OCI-LY1 (cell line): Measurements from ENCODE around the gene OIT3.

ENCODE experiments used
- H2AFZ ChIP-seq: fragments of 200-600 bp; sonication (generic), shearing (Covaris generic); 2 replicates; pipeline ENCODE4 v1.6.0; 2014; ENCODE audit warnings: antibody characterized with exemption, mild to moderate bottlenecking, low read length
- H3F3A ChIP-seq: fragments of 200-600 bp; sonication (generic), shearing (Covaris generic); 2 replicates; pipeline ENCODE4 v1.6.0; 2014; ENCODE audit warnings: mild to moderate bottlenecking, antibody characterized with exemption, low read length, moderate library complexity; ENCODE audit not compliant: insufficient read depth
- H3K27ac ChIP-seq: fragments of 200-600 bp; sonication (generic); 2 replicates; pipeline ENCODE4 v1.5.1; 2014; ENCODE audit warnings: low read length, mixed run types, mild to moderate bottlenecking, low read depth; ENCODE audit not compliant: poor library complexity, severe bottlenecking
- H3K27me3 ChIP-seq: fragments of 200-600 bp; sonication (generic); 2 replicates; pipeline ENCODE4 v1.6.0; 2014; ENCODE audit warnings: antibody characterized with exemption, mild to moderate bottlenecking, low read length, moderate library complexity; ENCODE audit not compliant: insufficient read depth
- H3K36me3 ChIP-seq: fragments of 200-600 bp; sonication (generic); 2 replicates; pipeline ENCODE4 v1.6.1; 2014; ENCODE audit warnings: mild to moderate bottlenecking, antibody characterized with exemption, low read length, moderate library complexity, mixed read lengths; ENCODE audit not compliant: insufficient read depth
- H3K4me1 ChIP-seq: fragments of 200-600 bp; sonication (generic); 2 replicates; pipeline ENCODE4 v1.5.1; 2014; ENCODE audit warnings: mild to moderate bottlenecking, low read length, moderate library complexity; ENCODE audit not compliant: insufficient read depth, severe bottlenecking
- H3K4me2 ChIP-seq: fragments of 200-600 bp; sonication (generic), shearing (Covaris generic); 2 replicates; pipeline ENCODE4 v1.6.1; 2014; ENCODE audit warnings: low read length
- H3K4me3 ChIP-seq: fragments of 200-600 bp; sonication (generic); 2 replicates; pipeline ENCODE4 v1.5.1; 2014; ENCODE audit warnings: low read length, low read depth, mild to moderate bottlenecking, mixed read lengths; ENCODE audit not compliant: poor library complexity, severe bottlenecking
- H3K79me2 ChIP-seq: fragments of 200-600 bp; shearing (Covaris generic); 2 replicates; pipeline ENCODE4 v1.6.1; 2016; ENCODE audit warnings: mixed run types, low read length, mixed read lengths; ENCODE audit not compliant: insufficient read depth
- H3K9ac ChIP-seq: fragments of 200-600 bp; sonication (generic), shearing (Covaris generic); 2 replicates; pipeline ENCODE4 v1.6.1; 2014; ENCODE audit warnings: mild to moderate bottlenecking, low read length, mixed read lengths
- H3K9me2 ChIP-seq: fragments of 200-600 bp; sonication (generic), shearing (Covaris generic); 2 replicates; pipeline ENCODE4 v1.6.1; 2014; ENCODE audit warnings: low read depth, mild to moderate bottlenecking, low read length, mixed read lengths
- H3K9me3 ChIP-seq: fragments of 200-600 bp; shearing (Covaris generic); 2 replicates; pipeline ENCODE4 v1.6.1; 2014; ENCODE audit warnings: low read length, mixed read lengths
- H4K20me1 ChIP-seq: fragments of 200-600 bp; sonication (generic), shearing (Covaris generic); 2 replicates; pipeline ENCODE4 v1.6.0; 2016; ENCODE audit warnings: mild to moderate bottlenecking, low read length; ENCODE audit not compliant: insufficient read depth
- EZH2 ChIP-seq: fragments of 200-600 bp; sonication (generic), shearing (Covaris generic); IDR thresholded peaks from 2 replicates; pipeline ENCODE4 v1.8.0; 2017; ENCODE audit warnings: borderline replicate concordance, mixed run types, mild to moderate bottlenecking, antibody characterized with exemption, low read length, moderate library complexity, mixed read lengths
- TF ChIP-seq, protein P1 (sequence below): fragments of 200-600 bp; sonication (generic), shearing (Covaris generic); IDR thresholded peaks from 2 replicates; pipeline ENCODE4 v1.5.1; 2017; ENCODE audit warnings: mild to moderate bottlenecking, antibody characterized with exemption, low read length, moderate library complexity, mixed read lengths

The OIT3 gene

DNA sequence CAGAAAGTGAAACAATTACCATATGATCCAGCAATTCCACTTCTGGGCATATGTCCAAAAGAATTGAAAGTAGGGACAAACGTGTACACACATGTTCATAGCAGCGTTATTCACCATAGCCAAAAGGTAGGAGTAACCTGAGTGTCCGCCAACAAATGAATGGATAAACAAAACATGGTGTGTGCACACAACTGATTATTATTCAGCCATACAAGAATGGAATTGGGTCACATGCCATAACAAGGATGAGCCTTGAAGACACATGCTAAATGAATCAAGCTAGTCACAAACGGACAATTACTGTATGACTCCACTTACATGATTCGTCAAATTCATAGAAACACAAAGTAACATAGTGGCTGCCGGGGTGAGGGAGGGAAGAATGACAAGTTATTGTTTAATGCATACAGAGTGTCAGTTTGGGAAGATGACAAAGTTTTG is 4.1 kb upstream of the OIT3 start:
- H3K9me2 ChIP-seq = no peaks in the 10 kb centered on the region
- TF ChIP-seq EZH2 = no peak
- TF ChIP-seq, protein P1, sequence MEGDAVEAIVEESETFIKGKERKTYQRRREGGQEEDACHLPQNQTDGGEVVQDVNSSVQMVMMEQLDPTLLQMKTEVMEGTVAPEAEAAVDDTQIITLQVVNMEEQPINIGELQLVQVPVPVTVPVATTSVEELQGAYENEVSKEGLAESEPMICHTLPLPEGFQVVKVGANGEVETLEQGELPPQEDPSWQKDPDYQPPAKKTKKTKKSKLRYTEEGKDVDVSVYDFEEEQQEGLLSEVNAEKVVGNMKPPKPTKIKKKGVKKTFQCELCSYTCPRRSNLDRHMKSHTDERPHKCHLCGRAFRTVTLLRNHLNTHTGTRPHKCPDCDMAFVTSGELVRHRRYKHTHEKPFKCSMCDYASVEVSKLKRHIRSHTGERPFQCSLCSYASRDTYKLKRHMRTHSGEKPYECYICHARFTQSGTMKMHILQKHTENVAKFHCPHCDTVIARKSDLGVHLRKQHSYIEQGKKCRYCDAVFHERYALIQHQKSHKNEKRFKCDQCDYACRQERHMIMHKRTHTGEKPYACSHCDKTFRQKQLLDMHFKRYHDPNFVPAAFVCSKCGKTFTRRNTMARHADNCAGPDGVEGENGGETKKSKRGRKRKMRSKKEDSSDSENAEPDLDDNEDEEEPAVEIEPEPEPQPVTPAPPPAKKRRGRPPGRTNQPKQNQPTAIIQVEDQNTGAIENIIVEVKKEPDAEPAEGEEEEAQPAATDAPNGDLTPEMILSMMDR = no peak
- no peaks in the 10 kb centered on the region for H3K79me2 ChIP-seq
- no peak overlapping the region for H3K9ac ChIP-seq
- no peaks in the 10 kb centered on the region for H4K20me1 ChIP-seq
- H3F3A ChIP-seq = no peaks in the 10 kb centered on the region
- H3K4me3 ChIP-seq = no peak overlapping the region
- H2AFZ ChIP-seq = no peak overlapping the region
- no peaks in the 10 kb centered on the region for H3K9me3 ChIP-seq
- H3K27me3 ChIP-seq = no peaks in the 10 kb centered on the region
- H3K4me2 ChIP-seq = no peak overlapping the region
- no peaks in the 10 kb centered on the region for H3K4me1 ChIP-seq
- peaks cover 19% of the 10 kb centered on the region; the same call in 1 of the 2 replicates for H3K36me3 ChIP-seq
- no peak overlapping the region for H3K27ac ChIP-seq

DNA sequence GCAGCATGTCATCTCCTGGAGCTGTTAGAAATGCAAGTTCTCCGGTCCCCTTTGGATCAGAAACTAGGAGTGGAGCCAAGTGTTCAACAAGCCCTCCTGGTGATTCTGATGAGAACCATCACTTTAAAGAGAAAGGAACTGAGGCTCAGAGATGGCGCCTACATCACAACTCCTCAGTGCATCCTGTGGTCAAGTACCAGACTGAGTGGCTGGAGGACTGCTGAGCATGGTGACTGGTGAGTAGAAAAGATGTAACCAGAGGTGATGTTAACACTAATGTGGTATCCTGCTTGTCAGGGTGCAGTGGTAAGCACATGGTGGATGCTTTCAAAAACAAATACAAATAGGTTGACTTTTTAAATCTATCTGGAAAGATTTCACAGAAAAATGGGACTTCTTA is 3.5 kb upstream of the OIT3 start:
- no peaks in the 10 kb centered on the region for H3K9me2 ChIP-seq
- peaks cover 19% of the 10 kb centered on the region; the same call in 1 of the 2 replicates for H3K36me3 ChIP-seq
- no peaks in the 10 kb centered on the region for H3K27me3 ChIP-seq
- no peaks in the 10 kb centered on the region for H3K4me1 ChIP-seq
- H3K4me3 ChIP-seq = no peak overlapping the region
- no peak overlapping the region for H2AFZ ChIP-seq
- no peak for TF ChIP-seq EZH2
- TF ChIP-seq, protein P1 = no peak
- no peak overlapping the region for H3K9ac ChIP-seq
- H3K4me2 ChIP-seq = no peak overlapping the region
- no peaks in the 10 kb centered on the region for H3K9me3 ChIP-seq
- H3F3A ChIP-seq = no peaks in the 10 kb centered on the region
- H3K79me2 ChIP-seq = no peaks in the 10 kb centered on the region
- no peaks in the 10 kb centered on the region for H4K20me1 ChIP-seq
- H3K27ac ChIP-seq = no peak overlapping the region

DNA sequence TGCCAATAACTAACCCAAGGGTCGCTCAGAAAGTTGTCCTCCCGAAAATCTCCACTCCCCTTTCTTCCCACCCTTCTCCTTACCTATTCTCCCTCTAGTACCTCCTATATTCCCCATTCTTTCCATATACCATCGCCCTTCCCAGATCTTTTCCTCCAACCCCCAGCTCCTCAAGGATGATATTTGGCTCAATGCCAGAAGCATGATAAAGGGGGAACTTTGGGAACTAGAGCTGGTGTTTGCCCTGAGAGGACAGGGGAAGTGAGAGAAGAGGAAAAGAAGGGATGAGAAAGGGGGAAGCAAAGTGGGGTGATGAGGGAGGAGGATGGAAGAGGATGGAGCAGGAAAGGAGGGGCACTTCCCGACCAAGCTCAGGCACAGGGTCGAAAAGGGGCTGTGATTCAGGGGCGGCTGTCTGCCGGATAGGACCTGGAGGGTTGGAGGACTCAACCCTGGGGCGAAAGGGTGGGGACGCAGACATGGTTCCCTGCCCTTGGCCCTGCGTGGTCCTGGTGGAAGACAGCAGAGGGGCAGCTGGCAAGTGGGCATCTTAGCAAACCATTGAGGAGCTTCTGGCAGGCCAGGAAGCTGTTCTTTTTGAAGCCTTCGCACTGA is 1.8 kb downstream of the OIT3 start:
- H3K27me3 ChIP-seq = peaks cover 3% of the 10 kb centered on the region; the same call in 1 of the 2 replicates
- H3K4me3 ChIP-seq = no peak overlapping the region
- no peaks in the 10 kb centered on the region for H3F3A ChIP-seq
- no peak overlapping the region for H3K27ac ChIP-seq
- H3K36me3 ChIP-seq = no peaks in the 10 kb centered on the region
- H3K9ac ChIP-seq = no peak overlapping the region
- no peak overlapping the region for H3K4me2 ChIP-seq
- no peaks in the 10 kb centered on the region for H3K9me2 ChIP-seq
- no peak overlapping the region for H2AFZ ChIP-seq
- no peak for TF ChIP-seq EZH2
- TF ChIP-seq, protein P1 = no peak
- no peaks in the 10 kb centered on the region for H3K9me3 ChIP-seq
- H3K4me1 ChIP-seq = no peaks in the 10 kb centered on the region
- H3K79me2 ChIP-seq = no peaks in the 10 kb centered on the region
- no peaks in the 10 kb centered on the region for H4K20me1 ChIP-seq
